CD4-positive, alpha-beta T cell treated with Interleukin-6 at 100 ng/mL for 8 hours (primary cell): ENCODE results near the gene SNTG2.
"Not testable (repeated sequence)": the region's sequence is repeated elsewhere in the genome, so short reads cannot be mapped to it uniquely, and the experiment has no call there.

Source experiments
- DNase-seq: peaks from one replicate; pipeline ENCODE4 v3.0.0-alpha.2; 2020; ENCODE audit warnings: mixed read lengths, low spot score

Gene SNTG2

DNA sequence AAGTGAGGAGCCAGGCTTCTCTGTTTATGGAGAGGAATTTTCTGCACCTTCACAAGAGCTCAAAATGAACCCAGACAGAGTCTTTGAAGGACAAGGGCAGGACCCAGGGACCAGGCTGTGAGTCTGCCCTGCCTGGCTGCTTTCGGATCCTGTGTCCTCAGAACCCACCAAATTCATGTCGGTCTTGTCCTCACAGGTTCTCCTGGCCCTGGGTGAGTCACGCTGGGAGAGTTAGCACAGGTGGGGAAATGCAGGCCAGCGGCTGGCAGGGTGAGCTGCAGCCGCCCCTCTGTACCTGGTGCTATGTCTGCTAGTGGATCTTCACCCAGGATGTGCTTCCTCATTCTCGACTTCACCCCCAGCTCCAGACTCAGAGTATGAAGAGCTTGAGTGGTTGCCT lies 426.8 kb downstream of the SNTG2 start:
- DNase-seq = no peak

DNA sequence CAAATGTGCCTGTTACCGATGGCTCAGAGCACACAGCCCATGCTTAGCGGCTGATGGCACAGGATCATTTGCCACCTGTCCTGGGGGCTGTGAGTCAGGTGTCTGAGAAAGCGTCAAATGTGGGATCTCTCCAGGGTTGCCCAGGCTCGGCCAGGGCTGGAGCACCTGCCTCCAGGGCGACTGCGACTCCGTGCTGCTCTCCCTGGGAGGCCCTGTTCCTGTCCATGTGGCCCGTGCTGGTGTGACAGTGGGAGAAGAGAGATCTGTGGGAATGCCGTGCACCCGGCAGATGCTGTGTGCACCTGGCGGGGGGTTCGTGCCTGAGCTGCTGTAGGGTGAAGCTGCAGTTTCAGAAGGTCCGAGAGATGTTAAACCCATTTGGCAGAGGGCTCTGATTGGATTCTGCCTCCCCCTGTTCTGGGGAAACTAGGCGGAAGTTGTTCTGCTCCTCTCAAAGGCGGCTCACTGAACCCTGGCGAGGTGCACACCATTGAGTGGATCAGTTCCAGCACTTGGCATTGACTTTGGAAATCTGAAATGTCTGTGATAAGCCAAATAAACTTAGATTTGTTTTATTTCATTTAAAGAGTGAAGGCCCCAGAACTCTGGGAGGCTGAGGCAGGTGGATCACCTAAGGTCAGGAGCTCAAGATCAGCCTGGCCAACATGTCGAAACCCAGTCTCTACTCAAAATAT lies 428.0 kb downstream of the SNTG2 start:
- no peak for DNase-seq

DNA sequence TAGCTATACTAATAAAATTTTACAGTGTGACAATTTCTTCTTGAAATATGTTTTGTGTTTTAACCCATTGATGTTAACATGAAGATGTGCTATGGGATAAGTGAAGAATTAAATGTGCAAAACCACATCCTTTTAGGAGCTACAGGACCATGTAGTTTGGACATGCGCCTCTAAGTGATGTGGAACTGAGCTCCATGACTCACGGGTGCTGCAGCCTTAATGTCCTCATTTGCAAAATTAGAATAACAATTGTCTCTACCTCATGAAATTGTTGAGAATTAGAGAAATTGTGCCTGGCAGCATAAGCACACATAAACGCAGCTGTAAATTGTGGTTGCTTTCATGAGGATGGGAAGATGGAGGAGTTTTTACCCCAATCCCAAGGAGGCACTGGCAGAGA lies 431.0 kb downstream of the SNTG2 start:
- no peak for DNase-seq

DNA sequence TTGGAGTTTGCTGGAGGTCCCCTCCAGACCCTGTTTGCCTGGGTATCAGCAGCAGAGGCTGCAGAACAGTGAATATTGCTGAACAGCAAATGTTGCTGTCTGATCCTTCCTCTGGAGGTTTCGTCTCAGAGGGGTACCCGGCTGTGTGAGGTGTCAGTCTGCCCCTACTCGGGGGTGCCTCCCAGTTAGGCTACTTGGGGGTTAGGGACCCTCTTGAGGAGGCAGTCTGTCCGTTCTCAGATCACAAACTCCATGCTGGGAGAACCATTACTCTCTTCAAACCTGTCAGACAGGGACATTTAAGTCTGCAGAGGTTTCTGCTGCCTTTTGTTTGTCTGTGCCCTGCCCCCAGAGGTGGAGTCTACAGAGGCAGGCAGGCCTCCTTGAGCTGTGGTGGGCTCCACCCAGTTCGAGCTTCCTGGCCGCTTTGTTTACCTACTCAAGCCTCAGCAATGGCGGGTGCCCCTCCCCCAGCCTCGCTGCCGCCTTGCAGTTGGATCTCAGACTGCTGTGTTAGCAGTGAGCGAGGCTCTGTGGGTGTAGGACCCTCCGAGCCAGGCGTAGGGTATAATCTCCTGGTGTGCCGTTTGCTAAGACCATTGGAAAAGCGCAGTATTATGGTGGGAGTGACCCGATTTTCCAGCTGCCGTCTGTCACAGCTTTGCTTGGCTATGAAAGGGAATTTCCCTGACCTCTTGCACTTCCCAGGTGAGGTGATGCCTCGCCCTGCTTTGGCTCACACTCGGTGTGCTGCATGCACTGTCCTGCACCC lies 437.5 kb downstream of the SNTG2 start:
- not testable (repeated sequence) for DNase-seq

DNA sequence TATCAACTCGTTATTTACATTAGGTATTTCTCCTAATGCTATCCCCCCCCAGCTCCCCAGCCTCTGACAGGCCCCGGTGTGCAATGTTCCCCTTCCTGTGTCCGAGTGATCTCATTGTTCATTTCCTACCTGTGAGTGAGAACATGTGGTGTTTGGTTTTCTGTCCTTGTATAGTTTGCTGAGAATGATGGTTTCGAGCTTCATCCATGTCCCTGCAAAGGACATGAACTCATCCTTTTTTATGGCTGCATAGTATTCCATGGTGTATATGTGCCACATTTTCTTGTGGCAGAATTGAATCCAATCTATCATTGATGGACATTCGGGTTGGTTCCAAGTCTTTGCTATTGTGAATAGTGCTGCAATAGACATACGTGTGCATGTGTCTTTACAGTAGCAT lies 439.5 kb downstream of the SNTG2 start:
- DNase-seq = not testable (repeated sequence)

DNA sequence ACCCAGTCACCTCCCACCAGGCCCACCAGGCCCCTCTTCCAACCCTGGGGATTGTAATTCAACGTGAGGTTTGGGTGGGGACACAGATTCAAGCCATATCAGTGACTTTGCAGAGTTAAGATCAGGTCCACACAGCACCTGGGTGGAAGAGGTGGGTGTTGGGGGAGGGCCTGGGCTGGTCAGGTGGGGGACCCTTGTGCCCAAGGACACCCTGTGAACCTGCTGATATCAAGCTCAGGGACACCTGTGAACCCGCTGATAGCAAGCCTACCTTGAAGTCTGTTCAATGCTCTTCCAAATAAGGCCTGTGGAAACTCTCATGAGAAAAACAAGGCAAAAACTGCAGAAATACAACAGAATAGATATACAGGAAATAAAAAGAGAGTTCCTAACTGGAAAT lies 442.7 kb downstream of the SNTG2 start:
- DNase-seq = no peak

DNA sequence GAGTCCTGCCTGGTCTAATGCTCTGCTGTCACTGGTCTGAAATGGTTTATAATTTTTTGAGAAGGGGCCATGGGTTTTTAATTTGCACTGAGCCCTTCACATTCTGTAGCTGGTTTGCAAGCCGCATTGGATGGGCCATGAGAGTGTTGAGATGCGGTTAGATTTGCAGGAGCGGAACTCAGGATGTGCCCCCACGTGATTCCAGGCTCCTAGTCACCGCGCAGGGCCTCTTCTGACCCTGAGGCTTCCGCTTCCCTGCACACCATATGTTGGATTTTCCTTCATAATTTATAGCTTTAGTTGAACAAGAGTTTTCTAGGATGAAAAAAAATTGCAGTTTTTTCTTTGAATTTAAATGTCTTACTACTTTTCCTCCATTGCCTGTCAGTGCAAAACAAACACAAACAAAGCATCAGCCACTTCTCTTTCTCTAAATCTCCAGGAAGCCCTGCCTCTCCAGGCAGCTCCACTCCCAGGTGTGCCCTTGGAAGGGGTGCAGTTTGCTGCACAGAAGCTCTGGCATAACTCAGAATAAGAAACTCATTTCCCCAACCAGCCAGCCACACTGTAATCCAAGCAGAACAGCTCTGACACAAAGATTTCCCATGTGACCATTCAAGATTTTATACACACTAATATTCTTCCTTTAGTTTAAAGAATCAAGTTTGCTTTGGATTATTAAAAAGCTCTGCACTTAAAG lies 444.2 kb downstream of the SNTG2 start:
- no peak for DNase-seq

DNA sequence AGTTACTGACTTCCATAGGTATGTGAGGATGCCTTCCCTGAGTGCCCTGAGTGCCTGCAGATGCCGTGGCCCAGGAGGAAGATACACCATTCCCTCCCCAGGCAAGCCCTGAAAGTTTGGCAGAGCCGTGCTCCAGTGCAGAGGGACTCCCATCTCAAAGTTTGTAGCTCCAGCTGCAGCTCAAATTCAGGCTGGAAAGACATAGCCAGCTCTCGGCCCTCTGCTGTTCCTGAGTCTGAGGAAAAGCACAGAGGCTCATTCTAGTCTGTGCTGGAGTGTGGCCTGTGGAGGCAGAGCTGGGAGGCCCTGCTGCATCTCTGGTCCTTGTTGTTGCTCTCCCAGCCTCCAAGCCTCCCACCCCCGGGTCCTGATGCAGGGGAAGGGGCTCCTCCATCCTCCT lies 446.7 kb downstream of the SNTG2 start:
- no peak for DNase-seq

DNA sequence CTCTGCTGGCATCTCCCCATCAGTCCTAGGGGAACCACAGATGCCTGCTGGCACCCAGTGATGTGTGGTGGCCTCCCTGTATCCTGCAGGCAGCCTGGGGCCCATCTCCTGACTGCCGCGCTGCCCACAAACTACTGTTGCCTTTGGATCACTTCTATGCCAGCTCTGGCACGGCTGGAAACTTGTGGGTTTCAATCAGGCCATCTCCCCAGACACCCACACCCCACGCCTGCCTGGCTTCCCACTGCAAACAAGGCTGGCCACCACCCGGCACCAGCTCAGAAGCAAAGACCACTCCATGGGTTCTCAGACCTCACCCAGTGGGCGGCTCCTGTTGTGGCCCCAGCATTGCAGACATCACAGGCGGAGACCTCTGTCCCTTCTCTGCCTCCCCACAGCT lies 447.5 kb downstream of the SNTG2 start:
- DNase-seq = no peak

DNA sequence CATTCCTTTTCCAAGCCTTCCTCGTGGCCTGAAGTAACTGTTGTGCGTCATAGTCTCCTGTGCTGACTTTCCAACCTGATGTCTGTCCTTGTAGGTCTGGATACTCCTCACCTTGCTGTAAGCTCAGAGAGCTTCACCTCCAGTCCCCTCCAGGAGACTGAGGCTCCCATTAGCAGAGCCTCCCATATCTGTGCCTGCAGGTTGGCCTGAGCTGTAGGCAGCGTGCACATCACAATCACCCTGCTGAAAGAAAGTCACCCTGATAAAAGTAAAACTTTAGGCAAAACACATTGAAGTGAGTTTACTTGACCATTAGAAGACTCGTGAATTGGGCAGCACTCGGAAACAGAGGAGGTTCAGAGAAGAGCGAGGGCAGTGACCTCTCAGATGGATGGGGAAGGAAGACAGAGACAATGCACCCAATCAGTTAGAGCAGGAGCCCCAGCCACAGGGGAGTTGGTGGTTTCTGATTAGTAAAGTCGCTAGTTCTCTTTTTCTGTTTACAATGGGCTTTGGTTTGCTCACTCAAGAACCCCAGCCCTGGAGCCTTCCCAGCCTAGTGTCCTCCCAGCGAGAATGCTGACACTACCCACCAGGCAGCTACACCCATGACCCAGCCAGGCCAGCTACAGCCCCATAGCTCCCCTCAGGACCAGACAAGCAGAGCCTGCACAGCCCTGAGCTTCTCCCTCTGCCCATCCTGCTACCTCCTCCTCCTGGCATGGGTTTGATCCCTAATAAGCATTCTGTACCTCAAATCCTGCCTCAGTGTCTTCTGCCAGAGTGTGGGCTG lies 450.5 kb downstream of the SNTG2 start:
- DNase-seq = no peak

DNA sequence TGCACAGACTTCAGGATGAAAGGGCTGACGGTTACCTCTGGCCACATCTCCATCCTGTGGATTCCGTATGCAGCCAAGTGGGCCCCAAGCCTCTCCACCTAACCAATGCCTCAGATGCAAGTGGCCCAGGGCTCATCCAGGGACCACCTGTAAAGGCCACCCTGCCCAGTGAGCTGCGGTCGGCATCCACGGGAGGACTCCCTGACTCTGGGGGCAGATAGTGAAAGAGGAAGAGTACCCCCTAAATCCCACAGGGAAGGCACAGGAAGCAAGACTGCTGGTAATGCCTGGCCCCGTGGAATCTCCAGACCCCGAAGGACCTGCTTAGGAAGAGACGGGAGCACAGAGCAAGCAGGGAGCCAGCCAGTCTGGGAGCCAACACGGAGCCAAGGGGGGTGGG lies 451.4 kb downstream of the SNTG2 start:
- DNase-seq = no peak

DNA sequence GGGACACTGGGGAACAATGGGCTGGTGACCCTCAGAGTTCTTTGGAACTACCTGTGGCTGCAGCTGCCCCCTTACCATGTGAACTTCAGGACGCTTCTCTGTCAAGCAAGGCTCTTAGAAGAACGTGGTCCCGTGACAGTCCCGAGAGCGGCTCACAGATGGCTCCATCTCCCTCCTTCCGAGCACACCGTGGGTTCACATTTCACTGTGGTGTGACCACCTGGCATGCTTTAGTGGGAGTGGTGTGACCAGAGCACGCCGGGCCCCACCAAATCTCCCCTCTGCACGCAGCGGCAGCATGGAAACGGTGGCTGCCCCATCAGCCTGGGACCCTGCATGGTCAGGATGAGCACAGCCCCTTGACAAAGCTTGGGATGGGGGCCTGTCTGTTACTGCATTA lies 452.9 kb downstream of the SNTG2 start:
- no peak for DNase-seq

DNA sequence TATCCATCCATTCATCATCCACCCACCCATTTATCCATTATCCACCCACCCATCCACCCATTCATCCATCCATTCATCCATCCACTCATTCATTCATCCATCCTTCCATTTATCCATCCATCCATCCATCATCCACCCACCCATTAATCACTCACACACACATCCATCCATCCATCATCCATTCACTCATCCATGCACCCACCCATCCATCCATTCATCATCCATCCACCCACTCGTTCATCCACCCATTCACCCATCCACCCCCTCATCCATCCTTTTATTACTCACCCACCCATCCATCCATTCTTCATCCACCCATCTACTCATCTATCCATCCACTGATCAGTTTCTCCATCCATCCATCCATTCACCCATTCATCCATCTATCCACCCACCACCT lies 454.5 kb downstream of the SNTG2 start:
- no peak for DNase-seq

DNA sequence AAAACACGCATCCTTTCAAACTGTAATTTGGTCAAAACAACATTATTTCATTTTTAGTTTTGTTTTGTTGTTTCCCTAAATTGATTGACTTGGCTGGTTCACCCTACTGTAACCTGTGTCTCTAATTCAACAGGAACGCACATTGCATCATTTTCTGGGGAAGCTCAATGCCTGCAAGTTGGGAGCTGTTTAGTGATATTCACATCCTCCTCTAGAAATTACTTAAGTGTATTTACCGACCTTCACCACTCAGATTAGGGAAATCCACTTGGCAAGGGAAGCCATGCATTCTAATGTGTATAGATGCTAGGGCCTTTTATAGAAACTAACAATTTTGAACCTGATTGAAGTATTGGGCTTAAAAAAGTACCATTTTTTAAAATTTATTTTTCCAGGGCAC lies 455.3 kb downstream of the SNTG2 start:
- DNase-seq = no peak

DNA sequence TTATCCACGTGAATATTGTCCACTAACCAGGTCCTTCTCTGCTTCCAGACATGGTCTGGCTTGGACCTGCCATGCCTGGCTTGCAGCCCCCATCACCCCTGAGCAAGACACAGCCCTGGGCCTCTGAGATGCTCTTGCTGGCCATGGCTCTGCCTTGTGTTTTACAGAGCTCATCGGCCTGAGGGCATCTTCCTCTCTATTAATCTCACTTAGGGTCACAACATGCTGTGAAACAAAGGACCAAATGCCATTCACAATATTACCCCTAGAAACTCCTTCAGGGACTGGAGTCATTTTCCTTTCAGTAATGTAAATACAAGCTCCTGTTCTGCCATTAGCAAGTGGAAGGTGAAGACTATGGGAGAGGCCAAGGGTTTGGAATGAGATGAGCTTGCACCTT lies 455.8 kb downstream of the SNTG2 start:
- DNase-seq = no peak

DNA sequence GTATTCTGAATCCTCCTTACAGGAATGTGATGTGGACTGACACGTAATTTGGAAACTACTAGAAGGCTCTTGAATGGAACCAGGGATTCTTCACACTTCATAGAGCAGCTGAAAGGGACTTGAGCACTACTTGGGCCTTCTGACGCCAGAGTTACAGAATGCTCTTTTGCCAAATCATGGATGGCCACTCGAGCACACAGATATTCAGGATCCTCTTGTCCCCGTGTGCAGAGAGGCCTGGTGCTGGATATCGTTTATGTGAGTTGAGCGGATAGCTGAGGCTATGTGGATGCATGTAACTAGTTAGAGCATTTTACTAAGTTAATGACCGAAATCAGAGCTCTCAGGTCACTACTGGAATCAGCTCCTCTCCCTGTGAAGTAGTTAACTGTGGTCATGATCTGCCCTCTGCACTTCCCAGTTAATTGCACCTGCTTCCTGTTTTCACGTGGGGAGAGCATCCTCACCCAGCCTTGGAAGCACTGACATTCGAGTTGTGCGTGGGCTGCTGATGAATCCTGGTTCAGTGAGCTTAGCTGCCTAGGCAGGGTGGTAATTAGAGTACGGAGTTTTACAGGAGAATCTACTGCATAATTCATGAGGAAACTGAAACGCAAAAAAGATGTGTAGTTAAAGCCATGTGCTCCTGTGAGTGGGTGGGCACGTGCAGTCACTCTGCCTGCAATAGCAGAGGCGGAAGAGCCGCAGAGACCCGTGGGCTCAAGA lies 457.5 kb downstream of the SNTG2 start:
- no peak for DNase-seq

DNA sequence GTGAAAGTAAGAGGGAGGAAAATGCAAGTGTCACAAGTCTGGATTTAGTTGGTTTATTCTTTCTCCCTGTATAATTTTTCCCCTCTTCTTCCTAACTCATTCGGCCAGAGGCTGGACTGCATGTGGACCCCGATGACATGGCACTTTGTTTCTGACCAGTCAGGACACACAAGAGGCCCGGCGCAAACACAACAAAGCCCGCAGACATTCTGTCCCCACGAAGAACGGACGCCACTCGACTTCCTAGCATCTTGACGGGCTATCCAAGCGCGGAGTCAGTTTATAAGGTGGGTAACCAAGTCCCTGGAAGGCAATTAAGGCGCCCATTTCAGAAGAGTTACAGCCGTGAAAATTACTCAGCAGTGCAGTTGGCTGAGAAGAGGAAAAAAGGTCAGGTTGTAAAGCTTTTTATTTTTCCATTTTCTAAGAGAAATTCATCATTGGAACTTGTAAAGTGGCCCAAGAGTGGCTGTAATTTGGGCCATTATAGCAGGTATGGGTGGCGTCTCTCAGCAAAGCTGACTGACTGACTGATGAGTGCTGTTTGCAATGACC lies 462.6 kb downstream of the SNTG2 start, which contains the start of gene TPO:
TPO (plus strand) TSS at position 308 of the 555 bp plus-strand sequence. CDS start 946 bp downstream, outside the sequence.
- DNase-seq = no peak

DNA sequence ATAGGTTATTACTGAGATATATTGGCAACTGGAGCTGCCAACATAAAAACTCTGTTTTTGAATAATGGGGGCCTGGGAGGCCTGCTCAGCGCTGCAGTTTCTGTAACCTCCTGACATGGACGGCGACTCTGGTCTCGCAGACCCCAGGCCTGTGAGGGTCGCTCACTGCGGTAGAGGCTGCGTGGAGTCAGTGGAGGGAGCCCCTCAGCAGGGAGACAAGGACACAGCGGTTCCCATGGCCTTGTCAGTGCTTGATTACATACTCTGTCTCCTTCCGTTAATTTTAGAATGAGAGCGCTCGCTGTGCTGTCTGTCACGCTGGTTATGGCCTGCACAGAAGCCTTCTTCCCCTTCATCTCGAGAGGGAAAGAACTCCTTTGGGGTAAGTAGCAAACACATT lies 463.5 kb downstream of the SNTG2 start:
- DNase-seq = no peak

DNA sequence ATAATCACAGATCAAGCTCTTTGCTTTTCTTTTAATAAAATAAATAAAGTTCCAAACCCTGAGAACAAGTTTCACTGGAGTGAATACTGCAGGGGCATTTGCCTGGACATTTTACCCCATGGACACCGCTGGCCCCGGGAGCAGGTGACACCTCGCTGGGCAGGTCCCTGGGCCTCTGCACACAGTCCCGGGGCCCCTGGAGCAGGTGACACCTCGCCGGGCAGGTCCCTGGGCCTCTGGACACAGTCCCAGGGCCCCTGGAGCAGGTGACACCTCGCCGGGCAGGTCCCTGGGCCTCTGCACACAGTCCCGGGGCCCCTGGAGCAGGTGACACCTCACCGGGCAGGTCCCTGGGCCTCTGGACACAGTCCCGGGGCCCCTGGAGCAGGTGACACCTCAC lies 464.3 kb downstream of the SNTG2 start:
- not testable (repeated sequence) for DNase-seq

DNA sequence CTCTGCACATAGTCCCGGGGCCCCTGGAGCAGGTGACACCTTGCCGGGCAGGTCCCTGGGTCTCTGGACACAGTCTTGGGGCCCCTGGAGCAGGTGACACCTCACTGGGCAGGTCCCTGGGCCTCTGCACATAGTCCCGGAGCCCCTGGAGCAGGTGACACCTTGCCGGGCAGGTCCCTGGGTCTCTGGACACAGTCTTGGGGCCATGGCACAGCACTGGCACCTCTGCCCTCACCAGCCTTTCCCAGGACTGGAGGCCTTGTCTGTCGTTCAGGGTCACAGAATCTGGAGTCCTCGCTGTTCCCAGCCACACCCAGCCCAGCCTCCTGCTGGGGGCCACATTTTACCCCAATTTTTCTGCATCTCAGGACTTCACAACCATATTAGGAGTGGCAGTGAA lies 464.9 kb downstream of the SNTG2 start:
- no peak for DNase-seq
